Dermis blood vessel endothelial cell (primary cell): ENCODE data around the gene HOXC13. TPM values are rescaled to one million over a fixed set of nuclear protein-coding genes. Genes with fewer than 3 reads are reported as not detected.

Experiments
- DNase-seq: peaks from one replicate; pipeline ENCODE4 v3.0.0; 2010
- total RNA-seq: library from RNA; depleted of rRNA; stranded (reverse); fragments of >200 nt; gene quantifications from 2 replicates; pipeline ENCODE4 v1.2.3, GENCODE V29; 2014

HOXC13 gene
- total RNA-seq, 1 donor from 2014 or later, result not detected

DNA sequence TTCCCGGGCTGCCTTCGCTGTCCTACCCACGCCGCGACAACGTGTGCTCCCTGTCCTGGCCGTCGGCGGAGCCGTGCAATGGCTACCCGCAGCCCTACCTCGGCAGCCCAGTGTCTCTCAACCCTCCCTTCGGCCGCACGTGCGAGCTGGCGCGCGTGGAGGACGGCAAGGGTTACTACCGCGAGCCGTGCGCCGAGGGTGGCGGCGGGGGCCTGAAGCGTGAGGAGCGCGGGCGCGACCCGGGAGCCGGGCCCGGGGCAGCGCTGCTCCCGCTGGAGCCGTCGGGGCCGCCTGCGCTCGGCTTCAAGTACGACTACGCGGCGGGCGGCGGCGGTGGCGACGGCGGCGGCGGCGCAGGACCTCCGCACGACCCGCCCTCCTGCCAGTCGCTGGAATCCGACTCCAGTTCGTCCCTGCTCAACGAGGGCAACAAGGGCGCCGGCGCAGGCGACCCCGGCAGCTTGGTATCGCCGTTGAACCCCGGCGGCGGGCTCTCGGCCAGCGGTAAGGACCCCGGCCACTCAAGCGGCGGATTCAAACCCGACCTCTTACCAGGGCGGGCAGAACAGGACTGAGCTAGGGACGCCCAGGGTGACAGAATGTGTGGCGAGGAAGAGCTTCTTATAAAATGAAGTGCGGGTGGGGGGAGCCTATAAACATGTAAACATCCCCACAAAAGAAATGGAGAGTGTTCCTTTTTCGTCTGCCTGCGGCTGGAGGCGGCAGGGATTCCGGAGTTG, 16.6 kb downstream of the HOXC13 start:
- DNase-seq, result no peak

DNA sequence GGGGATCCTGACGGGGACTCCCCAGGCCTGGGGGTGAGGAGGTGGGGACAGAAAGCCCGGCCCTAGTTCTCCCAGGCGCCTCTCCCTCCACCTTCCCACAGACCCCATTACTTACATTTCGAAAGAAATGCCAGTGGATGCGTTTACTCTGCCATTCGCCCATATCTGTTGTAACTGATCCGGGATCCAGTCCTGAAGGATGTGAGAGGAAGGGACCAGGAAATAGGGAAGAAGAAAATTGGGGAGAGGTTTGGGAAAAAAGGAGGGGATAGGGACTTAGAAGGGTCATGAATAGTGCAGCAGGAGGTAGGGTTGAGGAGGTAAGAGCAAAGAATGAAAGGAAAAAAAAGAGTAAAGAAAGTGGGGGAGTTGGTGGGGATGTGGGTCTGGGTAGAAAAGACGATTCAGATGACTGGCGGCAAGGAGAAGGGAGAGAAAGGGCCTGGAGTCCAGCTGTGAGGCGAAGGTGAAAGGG, 17.2 kb downstream of the HOXC13 start:
- no peak for DNase-seq

DNA sequence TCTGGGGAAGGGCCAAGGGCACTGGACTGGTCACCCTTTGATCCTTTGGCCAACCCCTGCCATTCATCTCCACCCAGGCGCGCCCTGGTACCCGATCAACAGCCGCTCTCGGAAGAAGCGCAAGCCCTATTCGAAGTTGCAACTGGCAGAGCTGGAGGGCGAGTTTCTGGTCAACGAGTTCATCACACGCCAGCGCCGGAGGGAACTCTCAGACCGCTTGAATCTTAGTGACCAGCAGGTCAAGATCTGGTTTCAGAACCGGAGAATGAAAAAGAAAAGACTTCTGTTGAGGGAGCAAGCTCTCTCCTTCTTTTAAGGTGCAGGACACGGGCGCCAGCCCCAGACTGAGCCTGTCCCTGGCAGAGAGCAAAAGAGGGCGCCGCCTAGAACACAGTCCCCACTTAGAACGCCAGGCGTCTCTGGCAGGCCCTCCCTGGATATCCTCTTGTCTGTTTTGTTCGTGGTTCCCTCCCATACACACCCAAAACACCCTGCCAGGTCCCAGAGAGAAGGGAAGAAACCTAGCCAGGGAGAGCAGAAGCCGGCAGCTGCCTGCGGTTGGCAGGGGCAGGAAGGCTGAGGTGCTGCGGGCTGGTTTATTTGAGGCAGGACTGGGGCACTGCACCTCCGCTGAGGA, 17.7 kb downstream of the HOXC13 start:
- DNase-seq, result no peak

DNA sequence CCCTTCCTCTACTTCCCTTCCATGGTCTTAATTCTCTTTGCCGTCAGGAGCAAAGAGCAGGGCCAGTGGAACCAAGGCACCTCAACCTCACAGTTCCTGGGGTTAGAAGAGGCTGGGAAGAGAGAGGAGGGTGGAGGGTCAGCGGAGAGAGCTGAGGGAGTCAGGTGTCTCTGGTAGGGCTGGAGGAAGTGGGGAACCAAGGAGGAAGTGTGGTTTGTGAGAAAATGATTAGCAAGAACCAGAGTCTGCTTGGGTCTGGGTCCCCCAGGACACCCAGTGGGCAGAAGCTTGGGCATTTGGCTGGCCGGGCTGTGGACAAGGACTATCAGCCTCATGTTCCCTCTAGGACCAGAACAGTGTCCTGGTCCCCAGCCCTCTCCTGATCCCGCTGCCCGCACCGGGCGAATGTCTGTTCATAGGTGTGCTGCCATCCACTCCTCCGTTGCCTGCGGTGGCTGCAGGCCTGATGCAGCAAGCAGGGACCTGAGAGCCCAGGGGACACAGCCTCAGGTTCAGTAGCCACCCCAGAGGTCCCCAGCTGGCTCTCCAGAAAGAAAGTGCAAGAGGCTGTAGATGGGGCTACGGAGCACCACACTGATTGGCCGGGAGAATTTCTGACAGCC, 18.4 kb downstream of the HOXC13 start:
- no peak for DNase-seq

DNA sequence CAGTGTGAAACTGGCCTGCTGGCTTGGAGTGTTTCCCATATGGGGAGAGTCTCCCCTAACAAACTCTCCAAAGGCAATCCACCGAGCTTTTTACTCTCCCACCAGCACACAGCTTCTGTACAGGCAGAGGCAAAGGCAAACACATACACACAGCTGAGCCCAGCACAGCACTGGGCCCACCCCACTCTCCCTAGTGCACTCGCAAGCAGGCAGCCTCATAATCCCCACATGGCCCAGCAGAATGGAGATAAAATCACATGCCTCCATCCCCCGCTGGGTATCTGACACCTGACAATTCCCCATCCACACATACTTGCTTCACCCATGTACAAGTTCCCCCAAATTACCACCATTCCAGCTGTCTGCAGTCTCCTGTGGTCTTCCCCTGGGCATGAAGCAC, 19.5 kb downstream of the HOXC13 start:
- DNase-seq, result no peak

DNA sequence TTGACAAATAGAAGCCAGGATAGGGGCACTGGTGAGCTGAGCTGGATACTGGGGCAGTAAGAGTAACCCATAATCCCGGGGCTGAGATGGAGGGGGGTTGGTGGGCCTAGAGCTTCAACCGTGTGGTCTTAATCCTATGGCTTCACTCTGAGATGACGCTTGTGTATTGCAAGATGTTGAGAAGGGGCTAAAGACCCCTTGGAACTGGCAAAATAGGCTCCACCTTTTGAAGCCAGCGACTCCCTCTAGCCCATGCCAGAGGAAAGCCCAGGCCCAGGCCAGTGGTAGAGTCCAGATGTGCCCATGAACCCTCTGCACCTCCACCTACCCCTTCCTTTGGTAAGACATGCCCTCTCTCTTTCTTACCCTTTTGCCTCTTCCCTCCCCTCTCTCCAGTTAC, 20.7 kb downstream of the HOXC13 start:
- DNase-seq, result no peak

- no peak for DNase-seq
These were observed 21.8 kb downstream of the HOXC13 start for GRCh38 chr12:53960187-53961024.

DNA sequence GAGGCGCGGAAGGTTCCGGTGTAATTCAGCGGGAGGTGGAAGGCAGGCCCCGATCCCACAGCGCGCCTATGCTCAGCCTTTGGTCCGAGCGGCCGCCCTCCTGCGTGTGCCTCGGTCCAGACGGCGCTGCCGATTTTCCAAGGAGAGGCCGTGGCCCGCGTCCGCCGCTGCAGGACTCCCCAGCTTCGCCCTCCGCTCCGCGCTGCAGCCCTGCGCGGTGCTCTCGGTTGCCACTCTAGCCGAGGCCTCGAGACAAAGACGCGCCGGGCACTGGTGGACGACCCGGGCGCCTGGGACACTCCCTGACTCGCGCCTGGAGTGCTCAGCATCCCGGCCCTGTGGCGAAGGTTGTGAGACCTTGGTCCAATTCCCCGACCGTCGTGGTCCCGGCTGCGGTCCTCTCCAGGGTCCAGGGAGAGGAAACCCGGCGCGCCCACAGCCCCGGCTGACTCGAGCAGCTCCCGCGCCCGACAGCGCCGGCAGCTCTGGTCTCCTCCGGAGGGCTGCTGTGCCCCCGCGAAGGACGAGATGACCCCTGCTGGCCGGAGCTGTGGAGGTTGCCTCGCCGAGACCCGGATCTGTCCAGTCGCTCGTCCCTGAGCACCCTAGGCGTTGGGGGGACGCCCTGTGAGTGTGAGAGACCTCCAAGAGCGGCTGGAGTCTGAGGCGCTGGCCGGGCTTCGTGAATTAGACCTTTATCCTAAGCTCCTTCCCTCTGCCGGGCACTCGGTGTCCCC, 22.6 kb downstream of the HOXC13 start:
- no peak for DNase-seq

GRCh38 chr12:53963005-53963404, 24.4 kb downstream of the HOXC13 start:
- no peak for DNase-seq

DNA sequence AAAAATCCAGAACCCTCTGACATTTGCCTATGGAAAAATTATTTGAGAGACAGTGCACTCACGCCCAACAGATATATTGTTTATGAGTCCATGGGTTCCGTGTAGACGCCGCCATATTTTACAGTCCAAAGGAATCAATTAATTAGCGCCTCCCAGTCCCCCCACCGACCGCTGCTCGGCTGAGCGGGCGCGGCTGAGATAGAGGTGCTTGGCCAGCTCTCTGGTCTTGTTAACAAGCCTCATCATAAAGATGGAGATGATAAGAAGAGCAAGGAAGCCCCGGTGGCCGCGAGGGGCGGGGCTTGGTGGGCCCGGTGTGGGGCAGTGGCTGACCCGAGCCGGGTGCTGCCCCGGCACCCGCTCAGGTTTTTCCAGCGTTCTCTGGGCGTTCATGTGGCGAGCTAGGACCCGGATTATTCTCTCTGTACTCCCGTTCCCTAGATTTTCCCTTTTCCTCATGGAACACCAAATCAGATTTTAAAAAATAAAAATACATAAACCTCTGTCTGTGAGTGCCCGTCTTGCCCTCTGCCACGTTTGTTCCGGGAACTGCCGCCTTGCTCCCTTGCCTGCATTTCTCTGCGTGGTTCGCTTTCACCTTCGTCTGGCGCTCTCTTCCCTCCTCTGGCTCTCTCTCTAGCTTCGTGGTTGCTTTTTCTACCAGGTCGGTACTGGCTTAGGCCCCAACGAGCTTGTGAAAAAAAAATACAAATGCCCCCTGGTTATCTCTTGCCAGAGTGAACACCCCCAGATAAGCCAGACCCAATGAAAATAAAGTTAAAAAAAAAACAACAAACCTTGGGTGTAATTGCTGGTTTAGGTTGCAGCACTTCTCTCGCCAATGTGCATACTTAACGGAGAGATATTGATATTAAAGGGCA, 25.0 kb downstream of the HOXC13 start:
- no peak for DNase-seq

DNA sequence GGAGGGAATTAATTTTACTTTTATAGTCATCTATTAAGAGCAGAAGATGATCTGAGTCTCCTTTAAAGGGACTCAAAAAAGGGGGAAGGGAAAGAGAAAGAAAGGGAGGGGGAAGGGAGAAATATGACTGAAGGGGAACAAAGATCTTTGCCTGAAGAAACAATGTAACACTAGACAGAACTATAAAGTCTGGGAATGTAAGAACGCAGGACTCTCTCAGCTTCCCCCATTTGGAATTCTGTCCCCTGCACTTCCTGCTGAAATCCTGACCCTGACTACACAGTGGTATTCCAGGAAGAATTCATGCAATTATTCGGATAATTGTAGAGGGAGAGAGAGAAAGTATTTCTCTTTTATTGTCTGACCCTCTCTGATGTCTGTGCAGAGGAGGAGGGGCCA, 25.7 kb downstream of the HOXC13 start:
- no peak for DNase-seq

- no peak for DNase-seq
These were observed 26.9 kb downstream of the HOXC13 start for GRCh38 chr12:53965281-53966084.

- DNase-seq, result no peak
These were observed 27.4 kb downstream of the HOXC13 start for GRCh38 chr12:53966085-53966384.

GRCh38 chr12:53966385-53967133, 27.9 kb downstream of the HOXC13 start:
- no peak for DNase-seq

GRCh38 chr12:53967421-53967925, 28.8 kb downstream of the HOXC13 start:
- DNase-seq, result no peak

DNA sequence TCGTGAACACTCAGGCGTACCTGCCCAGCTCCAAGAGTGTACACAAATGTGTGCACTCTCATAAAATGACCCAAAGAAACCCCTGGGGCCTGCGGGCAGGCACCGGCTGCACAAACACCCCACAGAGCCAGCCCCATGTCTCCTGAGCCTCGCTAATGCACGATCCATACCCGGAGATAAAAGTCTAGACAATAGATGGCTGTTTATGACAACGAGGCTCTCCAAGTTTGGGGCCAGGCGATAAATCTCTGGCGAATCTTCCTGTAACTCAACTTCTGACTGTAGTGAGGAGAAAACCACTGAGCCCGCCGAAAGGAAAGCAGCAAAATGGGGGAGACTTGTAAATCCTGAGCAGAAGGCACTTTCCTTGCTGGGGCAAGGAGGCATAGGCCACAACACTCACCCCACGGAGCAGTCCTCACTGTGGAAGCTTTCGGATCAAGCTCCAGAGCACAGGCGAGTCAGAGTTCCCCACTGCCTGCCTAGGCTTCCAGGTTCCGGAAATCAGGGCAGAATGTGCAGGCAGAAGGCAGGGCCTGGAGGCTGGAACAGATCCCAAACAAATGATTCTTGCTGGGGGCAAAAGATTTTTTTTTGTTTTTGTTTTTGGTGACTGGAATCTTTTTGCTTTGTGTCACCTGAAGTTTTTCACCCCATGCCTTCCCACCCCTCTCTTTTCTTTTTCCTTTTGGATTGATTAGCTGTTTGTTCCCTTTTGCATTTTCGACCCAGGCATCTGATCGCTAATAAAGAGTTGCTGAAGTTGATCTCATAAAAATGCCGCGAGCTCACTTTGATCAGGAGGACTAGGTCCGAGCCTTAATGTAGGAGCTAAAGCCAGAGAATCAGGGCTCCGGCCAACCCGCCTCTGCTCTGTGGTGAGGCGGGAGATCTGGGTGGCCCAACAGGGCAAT, 29.8 kb downstream of the HOXC13 start:
- no peak for DNase-seq

DNA sequence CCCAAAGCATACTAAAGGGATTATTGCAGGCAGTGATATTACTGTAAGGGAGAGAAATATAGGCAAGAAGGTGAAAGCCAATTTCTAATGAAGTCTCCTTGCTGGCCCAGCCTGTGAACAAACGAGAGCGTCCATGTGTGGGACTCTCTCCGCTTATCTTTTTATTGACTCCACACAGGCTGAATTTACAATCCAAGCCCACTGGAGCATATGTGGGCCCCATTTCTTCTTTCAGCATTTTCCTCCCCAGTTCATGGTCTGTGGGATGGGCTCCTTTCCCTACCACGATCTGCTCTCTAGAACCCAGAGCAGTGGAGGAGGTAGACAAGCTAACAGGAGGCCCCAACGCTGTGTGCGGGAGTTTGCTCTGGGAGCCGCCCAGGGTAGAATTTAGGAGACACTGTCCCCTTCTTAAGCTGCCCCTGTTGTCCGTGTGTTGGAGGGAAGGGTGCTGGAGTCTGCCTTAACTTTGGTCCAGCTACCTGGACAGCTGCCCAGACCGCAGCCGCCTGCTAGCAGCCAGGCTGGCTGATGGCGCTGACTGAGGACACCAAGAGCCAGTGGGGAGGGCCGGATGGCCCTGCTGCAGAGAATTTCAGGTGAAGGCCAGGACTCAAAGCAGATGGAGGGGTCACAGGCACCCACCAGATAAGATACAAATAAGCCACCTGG, 31.1 kb downstream of the HOXC13 start:
- DNase-seq, result no peak

GRCh38 chr12:53970451-53970850, 31.8 kb downstream of the HOXC13 start:
- DNase-seq, result no peak
